ENCODE data around the gene RBM17.

- TF ChIP-seq POLR2AphosphoS5 (IDR thresholded peaks at IDR 0.05) (peak in 1 of 2 donors; percentile 32), CTCF (IDR thresholded peaks at IDR 0.05) (no peak), POLR2A (IDR thresholded peaks at IDR 0.05) (peak in 1 of 4 donors; percentile 28), EP300 (IDR thresholded peaks at IDR 0.05) (no peak)
Observed at GRCh38 chr10:6070660-6071059, 18.2 kb upstream of the RBM17 start.
